ENCODE data around the gene SBF2. TPM values are rescaled to one million over a fixed set of nuclear protein-coding genes. Genes with fewer than 3 reads are reported as not detected.
"Not testable (repeated sequence)": the region's sequence is repeated elsewhere in the genome, so short reads cannot be mapped to it uniquely, and the experiment has no call there.

The SBF2 gene
- polyA plus RNA-seq, 1 experiment: 44.4 TPM

DNA sequence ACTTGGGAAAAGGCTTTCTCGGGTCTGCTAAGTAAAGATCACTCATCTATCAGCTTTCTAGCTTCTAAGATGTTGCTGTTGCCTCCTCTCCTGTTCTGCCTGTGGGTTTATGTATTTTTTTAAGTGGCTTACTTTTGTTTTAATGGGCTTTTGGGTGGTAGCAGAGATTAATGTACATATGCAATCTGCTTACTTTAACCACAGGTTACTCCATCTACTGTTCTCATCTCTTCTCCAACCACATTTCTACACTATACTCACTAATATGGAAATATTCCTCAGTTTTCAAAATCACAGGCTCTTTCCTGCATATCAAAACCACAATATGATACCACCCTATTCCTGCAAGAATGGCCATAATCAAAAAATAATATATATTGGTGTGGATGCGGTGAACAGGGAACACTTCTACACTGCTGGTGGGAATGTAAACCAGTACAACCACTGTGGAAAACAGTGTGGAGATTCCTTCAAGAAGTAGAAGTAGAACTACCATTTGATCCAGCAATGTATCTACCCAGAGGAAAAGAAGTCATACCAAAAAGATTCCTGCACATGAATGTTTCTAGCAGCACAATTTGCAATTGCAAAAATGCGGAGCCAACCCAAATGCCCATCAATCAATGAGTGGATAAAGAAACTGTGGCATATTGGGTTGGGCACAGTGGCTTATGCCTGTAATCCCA, 341.4 kb downstream of the SBF2 start:
- ChIA-PET CTCF (interaction anchor here (1.2 kb wide), 1 partner anchor 20 kb away, joined by 6 read pairs; no protein-coding TSS in a partner anchor), POLR2A (no interaction called here)
- no peak for DNase-seq (ENCODE audit: low read depth, low spot score)
- Histone ChIP-seq H3K4me3 (ENCODE audit: low read depth, low read length) (no peak overlapping the region), H3K9me3 (ENCODE audit: control insufficient read depth, insufficient read depth, low read length) (no peaks in the 10 kb centered on the region), H3K27me3 (ENCODE audit: control insufficient read depth, insufficient read depth, low read length) (no peaks in the 10 kb centered on the region), H3K27ac (ENCODE audit: low read depth, low read length) (no peak overlapping the region)
- TF ChIP-seq, protein P1, sequence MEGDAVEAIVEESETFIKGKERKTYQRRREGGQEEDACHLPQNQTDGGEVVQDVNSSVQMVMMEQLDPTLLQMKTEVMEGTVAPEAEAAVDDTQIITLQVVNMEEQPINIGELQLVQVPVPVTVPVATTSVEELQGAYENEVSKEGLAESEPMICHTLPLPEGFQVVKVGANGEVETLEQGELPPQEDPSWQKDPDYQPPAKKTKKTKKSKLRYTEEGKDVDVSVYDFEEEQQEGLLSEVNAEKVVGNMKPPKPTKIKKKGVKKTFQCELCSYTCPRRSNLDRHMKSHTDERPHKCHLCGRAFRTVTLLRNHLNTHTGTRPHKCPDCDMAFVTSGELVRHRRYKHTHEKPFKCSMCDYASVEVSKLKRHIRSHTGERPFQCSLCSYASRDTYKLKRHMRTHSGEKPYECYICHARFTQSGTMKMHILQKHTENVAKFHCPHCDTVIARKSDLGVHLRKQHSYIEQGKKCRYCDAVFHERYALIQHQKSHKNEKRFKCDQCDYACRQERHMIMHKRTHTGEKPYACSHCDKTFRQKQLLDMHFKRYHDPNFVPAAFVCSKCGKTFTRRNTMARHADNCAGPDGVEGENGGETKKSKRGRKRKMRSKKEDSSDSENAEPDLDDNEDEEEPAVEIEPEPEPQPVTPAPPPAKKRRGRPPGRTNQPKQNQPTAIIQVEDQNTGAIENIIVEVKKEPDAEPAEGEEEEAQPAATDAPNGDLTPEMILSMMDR (IDR thresholded peaks at IDR 0.05; ENCODE audit: low read depth, low read length): no peak

DNA sequence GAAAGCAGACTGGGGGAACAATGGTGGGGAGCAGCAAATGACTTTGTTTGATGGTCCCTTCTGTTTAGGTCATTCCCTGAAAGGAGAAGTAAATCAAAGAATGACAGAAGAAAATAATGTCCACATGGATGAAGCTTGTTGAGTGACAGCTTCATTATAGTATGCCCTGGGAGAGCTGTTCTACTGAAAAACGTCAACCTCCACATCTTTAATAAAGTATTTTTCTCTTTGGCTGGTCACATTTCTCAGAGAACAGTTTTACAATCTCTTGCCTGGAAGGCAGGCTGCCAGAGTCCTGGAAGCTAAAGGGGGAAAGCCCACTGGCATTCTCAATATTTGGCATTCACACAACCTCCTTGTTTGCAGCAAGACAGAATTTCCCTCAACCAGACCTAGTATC, 342.2 kb downstream of the SBF2 start:
- POLR2A ChIA-PET: no interaction called here
- DNase-seq (ENCODE audit: low read depth, low spot score): no peak
- TF ChIP-seq, protein P1 (IDR thresholded peaks at IDR 0.05; ENCODE audit: low read depth, low read length): no peak
- H3K27me3 ChIP-seq (ENCODE audit: control insufficient read depth, insufficient read depth, low read length): no peaks in the 10 kb centered on the region
- H3K27ac ChIP-seq (ENCODE audit: low read depth, low read length): no peak overlapping the region
- CTCF ChIA-PET: interaction anchor here (0.5 to 1.2 kb wide), 2 partner anchors 21 to 41 kb away, joined by 3 to 6 read pairs; no protein-coding TSS in a partner anchor
- H3K9me3 ChIP-seq (ENCODE audit: control insufficient read depth, insufficient read depth, low read length): no peaks in the 10 kb centered on the region
- H3K4me3 ChIP-seq (ENCODE audit: low read depth, low read length): no peak overlapping the region

DNA sequence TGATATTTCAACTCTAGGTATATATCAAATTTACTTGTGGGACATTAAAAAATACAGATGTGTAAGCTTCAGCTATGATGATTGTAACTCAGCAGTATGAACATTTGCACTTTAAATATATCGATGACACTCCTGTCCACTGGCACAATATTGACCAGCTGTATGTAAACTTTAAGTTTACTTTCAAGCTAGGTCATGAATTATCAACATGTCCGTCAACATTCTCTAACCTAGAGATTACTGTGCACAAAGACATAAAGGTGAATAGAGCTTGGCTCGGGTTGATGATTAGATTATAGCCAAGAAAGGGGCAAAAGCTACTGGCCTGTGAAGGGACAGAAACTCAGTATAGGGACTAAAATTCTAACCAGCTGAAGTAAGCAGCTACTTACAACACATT, 343.6 kb downstream of the SBF2 start:
- Histone ChIP-seq H3K27ac (ENCODE audit: low read depth, low read length) (no peak overlapping the region), H3K4me3 (ENCODE audit: low read depth, low read length) (no peak overlapping the region), H3K9me3 (ENCODE audit: control insufficient read depth, insufficient read depth, low read length) (no peaks in the 10 kb centered on the region), H3K27me3 (ENCODE audit: control insufficient read depth, insufficient read depth, low read length) (no peaks in the 10 kb centered on the region)
- TF ChIP-seq, protein P1 (IDR thresholded peaks at IDR 0.05; ENCODE audit: low read depth, low read length): no peak
- ChIA-PET POLR2A (no interaction called here), CTCF (no interaction called here)
- DNase-seq (ENCODE audit: low read depth, low spot score): no peak

DNA sequence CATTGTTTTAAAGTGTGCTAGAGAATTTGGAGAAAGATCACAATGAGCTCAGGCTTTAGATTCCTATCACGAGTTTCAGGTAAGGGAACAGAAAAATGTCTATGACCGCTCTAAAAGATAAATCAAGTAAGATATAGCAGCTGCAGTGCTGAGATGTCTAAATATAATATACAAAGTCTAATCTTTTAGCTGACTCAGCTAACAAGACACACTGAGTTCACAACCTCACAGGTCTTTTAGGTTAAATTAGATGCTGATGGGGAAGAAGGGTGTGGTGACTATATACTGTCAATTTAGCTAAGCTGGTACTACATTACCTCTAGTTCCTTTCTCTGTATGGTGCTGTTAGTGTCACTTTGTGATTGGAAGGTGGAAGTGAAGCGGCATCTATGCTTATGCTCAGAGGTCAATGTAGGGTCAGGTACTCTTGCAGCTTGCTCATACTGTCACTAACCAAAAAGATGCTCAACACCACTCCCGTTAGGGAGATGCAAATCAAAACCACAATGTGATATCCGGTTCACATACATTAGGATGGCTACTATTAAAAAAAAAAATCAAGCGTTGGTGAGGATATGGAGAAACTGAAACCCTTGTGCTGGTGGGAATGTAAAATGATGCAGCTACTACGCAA, 346.7 kb downstream of the SBF2 start:
- no peak overlapping the region for H3K27ac ChIP-seq (ENCODE audit: low read depth, low read length)
- no peaks in the 10 kb centered on the region for H3K27me3 ChIP-seq (ENCODE audit: control insufficient read depth, insufficient read depth, low read length)
- H3K4me3 ChIP-seq (ENCODE audit: low read depth, low read length): no peak overlapping the region
- ChIA-PET POLR2A (no interaction called here), CTCF (interaction anchor here (1.3 to 1.5 kb wide), 2 partner anchors 26 to 189 kb away, joined by 3 to 5 read pairs; no protein-coding TSS in a partner anchor)
- TF ChIP-seq, protein P1 (IDR thresholded peaks at IDR 0.05; ENCODE audit: low read depth, low read length): no peak
- H3K9me3 ChIP-seq (ENCODE audit: control insufficient read depth, insufficient read depth, low read length): no peaks in the 10 kb centered on the region
- no peak for DNase-seq (ENCODE audit: low read depth, low spot score)

DNA sequence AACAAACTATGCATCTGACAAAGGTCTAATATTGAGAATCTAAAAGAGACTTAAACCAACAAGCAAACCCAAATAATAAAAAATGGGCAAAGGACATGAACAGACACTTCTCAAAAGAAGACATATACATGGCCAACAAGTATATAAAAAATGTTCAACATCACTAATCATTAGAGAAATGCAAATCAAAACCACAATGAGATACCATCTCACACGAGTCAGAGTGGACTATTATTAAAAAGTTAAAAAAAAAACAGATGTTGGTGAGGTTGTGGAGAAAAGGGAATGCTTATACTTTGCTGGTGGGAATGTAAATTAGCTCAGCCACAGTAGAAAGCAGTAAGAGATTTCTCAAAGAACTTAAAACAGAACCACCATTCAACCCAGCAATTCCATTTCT, 348.3 kb downstream of the SBF2 start:
- H3K27me3 ChIP-seq (ENCODE audit: control insufficient read depth, insufficient read depth, low read length); POLR2A ChIA-PET; H3K4me3 ChIP-seq (ENCODE audit: low read depth, low read length); H3K27ac ChIP-seq (ENCODE audit: low read depth, low read length); H3K9me3 ChIP-seq (ENCODE audit: control insufficient read depth, insufficient read depth, low read length); DNase-seq (ENCODE audit: low read depth, low spot score): not testable (repeated sequence)
- CTCF ChIA-PET: interaction anchor here (0.6 kb wide), 1 partner anchor 86 kb away, joined by 10 read pairs; no protein-coding TSS in a partner anchor

All from AG04450 (cell line).